ENCODE data around the gene TBC1D3B. TPM values are rescaled to one million over a fixed set of nuclear protein-coding genes. Genes with fewer than 3 reads are reported as not detected.
"Not testable (repeated sequence)": the region's sequence is repeated elsewhere in the genome, so short reads cannot be mapped to it uniquely, and the experiment has no call there.

Gene TBC1D3B
- polyA plus RNA-seq, 1 experiment, result 1.3 TPM

- Histone ChIP-seq H3K27ac (ENCODE audit: low read depth, low read length) (no peak overlapping the region), H3K4me3 (ENCODE audit: low read depth, low read length) (no peak overlapping the region), H3K27me3 (ENCODE audit: control insufficient read depth, insufficient read depth, low read length) (peaks cover 6% of the 10 kb centered on the region), H3K9me3 (ENCODE audit: control insufficient read depth, insufficient read depth, low read length) (no peaks in the 10 kb centered on the region)
- ChIA-PET POLR2A (no interaction called here), CTCF (no interaction called here)
- DNase-seq (ENCODE audit: low read depth, low spot score), result no peak
- TF ChIP-seq, protein P1, sequence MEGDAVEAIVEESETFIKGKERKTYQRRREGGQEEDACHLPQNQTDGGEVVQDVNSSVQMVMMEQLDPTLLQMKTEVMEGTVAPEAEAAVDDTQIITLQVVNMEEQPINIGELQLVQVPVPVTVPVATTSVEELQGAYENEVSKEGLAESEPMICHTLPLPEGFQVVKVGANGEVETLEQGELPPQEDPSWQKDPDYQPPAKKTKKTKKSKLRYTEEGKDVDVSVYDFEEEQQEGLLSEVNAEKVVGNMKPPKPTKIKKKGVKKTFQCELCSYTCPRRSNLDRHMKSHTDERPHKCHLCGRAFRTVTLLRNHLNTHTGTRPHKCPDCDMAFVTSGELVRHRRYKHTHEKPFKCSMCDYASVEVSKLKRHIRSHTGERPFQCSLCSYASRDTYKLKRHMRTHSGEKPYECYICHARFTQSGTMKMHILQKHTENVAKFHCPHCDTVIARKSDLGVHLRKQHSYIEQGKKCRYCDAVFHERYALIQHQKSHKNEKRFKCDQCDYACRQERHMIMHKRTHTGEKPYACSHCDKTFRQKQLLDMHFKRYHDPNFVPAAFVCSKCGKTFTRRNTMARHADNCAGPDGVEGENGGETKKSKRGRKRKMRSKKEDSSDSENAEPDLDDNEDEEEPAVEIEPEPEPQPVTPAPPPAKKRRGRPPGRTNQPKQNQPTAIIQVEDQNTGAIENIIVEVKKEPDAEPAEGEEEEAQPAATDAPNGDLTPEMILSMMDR (IDR thresholded peaks at IDR 0.05; ENCODE audit: low read depth, low read length), result no peak
Measured at GRCh38 chr17:36213695-36214094, 37.3 kb upstream of the TBC1D3B start.

DNA sequence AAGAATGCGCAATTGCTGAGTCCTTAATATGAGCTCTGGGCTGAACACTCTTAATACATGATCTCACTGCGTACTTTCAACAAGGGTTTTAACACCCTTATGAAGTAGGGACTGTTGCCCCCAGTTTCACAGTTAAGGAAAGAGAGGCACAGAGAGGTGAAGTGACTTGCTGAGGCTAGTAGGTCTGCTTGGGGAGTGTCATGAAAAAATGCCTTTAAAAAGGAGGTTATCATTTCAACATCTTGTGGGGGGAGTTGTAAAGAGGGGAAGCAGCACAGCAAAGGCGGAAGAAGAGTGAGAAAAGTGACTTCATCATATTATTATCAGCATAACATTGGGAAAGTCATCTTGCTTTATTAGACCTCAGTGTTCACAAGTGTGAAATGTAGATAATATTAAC is 36.5 kb upstream of the TBC1D3B start:
- H3K27ac ChIP-seq (ENCODE audit: low read depth, low read length), result no peak overlapping the region
- TF ChIP-seq, protein P1 (IDR thresholded peaks at IDR 0.05; ENCODE audit: low read depth, low read length), result no peak
- ChIA-PET POLR2A (no interaction called here), CTCF (no interaction called here)
- no peaks in the 10 kb centered on the region for H3K9me3 ChIP-seq (ENCODE audit: control insufficient read depth, insufficient read depth, low read length)
- no peak overlapping the region for H3K4me3 ChIP-seq (ENCODE audit: low read depth, low read length)
- DNase-seq (ENCODE audit: low read depth, low spot score), result no peak
- peaks cover 6% of the 10 kb centered on the region for H3K27me3 ChIP-seq (ENCODE audit: control insufficient read depth, insufficient read depth, low read length)

DNA sequence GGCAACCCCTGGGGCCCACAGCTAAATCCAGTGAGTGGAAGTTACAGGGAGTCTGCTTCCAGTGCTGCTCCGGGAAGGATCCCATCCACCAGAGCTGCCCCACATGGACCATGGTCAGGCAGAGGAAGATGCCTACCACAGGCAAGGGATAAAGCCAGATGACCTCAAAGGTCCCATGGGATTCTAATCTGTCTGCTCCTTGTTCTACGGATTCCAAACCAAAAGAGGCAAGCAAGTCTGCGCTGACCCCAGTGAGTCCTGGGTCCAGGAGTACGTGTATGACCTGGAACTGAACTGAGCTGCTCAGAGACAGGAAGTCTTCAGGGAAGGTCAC is 35.8 kb upstream of the TBC1D3B start:
- CTCF ChIA-PET, result no interaction called here
- Histone ChIP-seq H3K9me3 (ENCODE audit: control insufficient read depth, insufficient read depth, low read length) (no peaks in the 10 kb centered on the region), H3K27ac (ENCODE audit: low read depth, low read length) (no peak overlapping the region), H3K4me3 (ENCODE audit: low read depth, low read length) (no peak overlapping the region), H3K27me3 (ENCODE audit: control insufficient read depth, insufficient read depth, low read length) (peaks cover 6% of the 10 kb centered on the region)
- TF ChIP-seq, protein P1 (IDR thresholded peaks at IDR 0.05; ENCODE audit: low read depth, low read length), result no peak
- POLR2A ChIA-PET, result no interaction called here
- DNase-seq (ENCODE audit: low read depth, low spot score), result no peak

DNA sequence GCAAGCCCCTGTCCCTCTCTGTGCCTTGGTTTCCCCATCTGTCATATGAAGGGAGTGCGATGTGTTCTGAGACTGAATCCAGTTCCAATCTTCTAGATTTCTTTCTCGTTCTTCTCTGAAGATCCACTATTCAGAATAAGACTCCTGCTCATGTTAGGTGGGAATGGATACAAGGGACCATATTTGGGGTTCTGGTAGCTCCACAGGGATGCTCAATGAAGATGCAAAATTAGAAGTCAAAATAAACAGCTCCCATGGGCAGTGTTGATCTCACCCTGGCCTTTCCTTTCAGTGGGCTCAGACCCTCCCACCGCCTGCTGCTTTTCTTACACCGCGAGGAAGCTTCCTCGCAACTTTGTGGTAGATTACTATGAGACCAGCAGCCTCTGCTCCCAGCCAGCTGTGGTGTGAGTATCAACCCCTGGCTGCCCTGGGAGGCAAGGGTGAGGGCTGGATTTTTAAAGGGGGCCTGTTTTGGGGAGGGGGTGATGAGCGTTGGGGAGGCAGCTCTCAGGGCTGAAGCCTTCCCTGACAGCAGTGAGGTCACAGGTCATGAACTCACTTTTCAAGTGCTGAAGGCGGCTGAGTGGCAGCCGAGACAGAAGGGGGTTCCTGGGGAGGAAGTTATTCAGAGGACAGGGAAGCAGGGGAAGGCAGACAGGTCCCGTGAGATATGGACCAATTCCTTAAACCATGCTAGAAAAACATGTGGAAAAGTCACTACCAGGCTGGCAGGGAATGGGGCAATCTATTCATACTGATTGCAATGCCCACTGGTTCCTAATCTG is 35.2 kb upstream of the TBC1D3B start:
- POLR2A ChIA-PET; H3K27me3 ChIP-seq (ENCODE audit: control insufficient read depth, insufficient read depth, low read length); H3K9me3 ChIP-seq (ENCODE audit: control insufficient read depth, insufficient read depth, low read length); H3K4me3 ChIP-seq (ENCODE audit: low read depth, low read length); CTCF ChIA-PET; DNase-seq (ENCODE audit: low read depth, low spot score); H3K27ac ChIP-seq (ENCODE audit: low read depth, low read length): not testable (repeated sequence)

GRCh38 chr17:36210439-36211211 is 34.2 kb upstream of the TBC1D3B start, which contains the start of gene CCL4L2:
TSS of gene CCL4L2 (plus strand) at chr17:36211063.
- CTCF ChIA-PET; DNase-seq (ENCODE audit: low read depth, low spot score); H3K27ac ChIP-seq (ENCODE audit: low read depth, low read length); H3K27me3 ChIP-seq (ENCODE audit: control insufficient read depth, insufficient read depth, low read length); POLR2A ChIA-PET; H3K4me3 ChIP-seq (ENCODE audit: low read depth, low read length); H3K9me3 ChIP-seq (ENCODE audit: control insufficient read depth, insufficient read depth, low read length): not testable (repeated sequence)

DNA sequence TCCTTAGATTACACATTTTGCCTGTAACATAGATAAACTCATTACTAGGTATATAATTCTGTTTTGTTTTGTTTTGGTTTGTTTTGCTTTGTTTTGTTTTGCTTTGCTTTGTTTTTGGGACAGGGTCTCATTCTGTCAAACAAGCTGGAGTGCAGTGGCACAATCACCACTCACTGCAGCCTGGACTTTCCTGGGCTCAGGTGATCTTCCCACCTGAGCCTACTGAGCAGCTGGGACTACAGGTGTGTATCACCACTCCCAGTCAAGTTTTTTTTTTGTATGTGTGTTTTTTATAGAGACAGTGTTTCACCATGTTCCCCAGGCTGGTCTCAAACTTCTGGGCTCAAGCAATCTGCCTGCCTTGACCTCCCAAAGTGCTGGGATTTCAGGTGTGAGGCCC is 33.1 kb upstream of the TBC1D3B start:
- no peak overlapping the region for H3K27ac ChIP-seq (ENCODE audit: low read depth, low read length)
- no peaks in the 10 kb centered on the region for H3K9me3 ChIP-seq (ENCODE audit: control insufficient read depth, insufficient read depth, low read length)
- POLR2A ChIA-PET, result no interaction called here
- DNase-seq (ENCODE audit: low read depth, low spot score), result no peak
- TF ChIP-seq, protein P1 (IDR thresholded peaks at IDR 0.05; ENCODE audit: low read depth, low read length), result no peak
- H3K27me3 ChIP-seq (ENCODE audit: control insufficient read depth, insufficient read depth, low read length), result peaks cover 6% of the 10 kb centered on the region
- CTCF ChIA-PET, result no interaction called here
- H3K4me3 ChIP-seq (ENCODE audit: low read depth, low read length), result no peak overlapping the region

- CTCF ChIA-PET, POLR2A ChIA-PET: not testable (repeated sequence)
Measured at GRCh38 chr17:36207383-36207782, 30.9 kb upstream of the TBC1D3B start.

DNA sequence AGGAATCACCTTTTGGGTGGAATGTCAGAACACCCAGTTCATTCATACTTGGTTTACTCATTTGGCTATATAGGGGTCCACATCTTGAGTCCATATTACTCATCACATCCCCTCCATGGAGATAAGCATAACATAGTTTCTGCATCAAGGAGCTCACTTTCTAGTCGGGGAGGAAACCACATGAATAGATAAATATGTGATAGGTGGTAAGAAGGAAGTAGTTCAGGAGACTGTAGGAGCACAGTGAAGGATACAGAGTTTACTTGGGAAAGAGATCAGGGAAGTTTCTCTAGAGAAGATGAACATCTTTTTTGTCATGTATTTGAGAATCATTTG is 30.0 kb upstream of the TBC1D3B start:
- POLR2A ChIA-PET, result interaction anchor here (0.7 kb wide), 1 partner anchor 18 kb away, joined by 5 read pairs; no protein-coding TSS in a partner anchor
- H3K27ac ChIP-seq (ENCODE audit: low read depth, low read length); DNase-seq (ENCODE audit: low read depth, low spot score); H3K9me3 ChIP-seq (ENCODE audit: control insufficient read depth, insufficient read depth, low read length); H3K4me3 ChIP-seq (ENCODE audit: low read depth, low read length); CTCF ChIA-PET; H3K27me3 ChIP-seq (ENCODE audit: control insufficient read depth, insufficient read depth, low read length): not testable (repeated sequence)

More at GRCh38 chr17:36207383-36207782, 30.9 kb upstream of the TBC1D3B start:
- DNase-seq (ENCODE audit: low read depth, low spot score); H3K27me3 ChIP-seq (ENCODE audit: control insufficient read depth, insufficient read depth, low read length); H3K4me3 ChIP-seq (ENCODE audit: low read depth, low read length); H3K9me3 ChIP-seq (ENCODE audit: control insufficient read depth, insufficient read depth, low read length); H3K27ac ChIP-seq (ENCODE audit: low read depth, low read length): not testable (repeated sequence)

All from AG04450 (cell line).